ENCODE data around the gene ZCCHC10.

- TF ChIP-seq, protein P1, sequence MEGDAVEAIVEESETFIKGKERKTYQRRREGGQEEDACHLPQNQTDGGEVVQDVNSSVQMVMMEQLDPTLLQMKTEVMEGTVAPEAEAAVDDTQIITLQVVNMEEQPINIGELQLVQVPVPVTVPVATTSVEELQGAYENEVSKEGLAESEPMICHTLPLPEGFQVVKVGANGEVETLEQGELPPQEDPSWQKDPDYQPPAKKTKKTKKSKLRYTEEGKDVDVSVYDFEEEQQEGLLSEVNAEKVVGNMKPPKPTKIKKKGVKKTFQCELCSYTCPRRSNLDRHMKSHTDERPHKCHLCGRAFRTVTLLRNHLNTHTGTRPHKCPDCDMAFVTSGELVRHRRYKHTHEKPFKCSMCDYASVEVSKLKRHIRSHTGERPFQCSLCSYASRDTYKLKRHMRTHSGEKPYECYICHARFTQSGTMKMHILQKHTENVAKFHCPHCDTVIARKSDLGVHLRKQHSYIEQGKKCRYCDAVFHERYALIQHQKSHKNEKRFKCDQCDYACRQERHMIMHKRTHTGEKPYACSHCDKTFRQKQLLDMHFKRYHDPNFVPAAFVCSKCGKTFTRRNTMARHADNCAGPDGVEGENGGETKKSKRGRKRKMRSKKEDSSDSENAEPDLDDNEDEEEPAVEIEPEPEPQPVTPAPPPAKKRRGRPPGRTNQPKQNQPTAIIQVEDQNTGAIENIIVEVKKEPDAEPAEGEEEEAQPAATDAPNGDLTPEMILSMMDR (conservative IDR thresholded peaks at IDR 0.05 in 1 of 2, IDR thresholded peaks at IDR 0.05 in 1 of 2; ENCODE audit: low read depth in 1 of 2, low read length in 2 of 2) = no peak
- no peak for TF ChIP-seq EZH2 (IDR thresholded peaks at IDR 0.05; ENCODE audit: low read length, missing control alignments)
These were observed 33.3 kb upstream of the ZCCHC10 start for GRCh38 chr5:133059621-133060020.

Measured in fibroblast of lung (primary cell).